Smooth muscle cell (in vitro differentiated cells): ENCODE measurements around the gene RHOJ. TPM values are rescaled to one million over a fixed set of nuclear protein-coding genes. Genes with fewer than 3 reads are reported as not detected.

Source experiments
- DNase-seq: peaks from one replicate; lab custom pipeline; 2025; ENCODE audit not compliant: unreplicated experiment; lab: John Stamatoyannopoulos, UW
- H2AFZ ChIP-seq: fragments of 200-600 bp; sonication (generic); 2 replicates; pipeline ENCODE4 v1.6.0; 2016; ENCODE audit warnings: antibody characterized with exemption, low read depth, mild to moderate bottlenecking
- H3F3A ChIP-seq: fragments of 200-600 bp; sonication (generic); 2 replicates; pipeline ENCODE4 v1.6.0; 2017; ENCODE audit warnings: antibody characterized with exemption, low read depth
- H3K27ac ChIP-seq: fragments of 200-600 bp; sonication (generic); 2 replicates; pipeline ENCODE4 v1.5.1; 2016; ENCODE audit warnings: low read depth, mild to moderate bottlenecking
- H3K27me3 ChIP-seq: fragments of 200-600 bp; sonication (generic); 2 replicates; pipeline ENCODE4 v1.6.1; 2016; ENCODE audit warnings: low read depth, mild to moderate bottlenecking
- H3K36me3 ChIP-seq: fragments of 200-600 bp; sonication (generic); 2 replicates; pipeline ENCODE4 v1.5.1; 2016; ENCODE audit warnings: low read depth
- H3K4me1 ChIP-seq: fragments of 200-600 bp; sonication (generic); 2 replicates; pipeline ENCODE4 v1.5.1; 2016; ENCODE audit warnings: low read depth
- H3K4me2 ChIP-seq: fragments of 200-600 bp; sonication (generic); 2 replicates; pipeline ENCODE4 v1.6.0; 2016; ENCODE audit warnings: mild to moderate bottlenecking
- H3K4me3 ChIP-seq: fragments of 200-600 bp; sonication (generic); 2 replicates; pipeline ENCODE4 v1.5.1; 2016; ENCODE audit warnings: mild to moderate bottlenecking
- H3K79me2 ChIP-seq: fragments of 200-600 bp; sonication (generic); 2 replicates; pipeline ENCODE4 v1.6.0; 2016; ENCODE audit warnings: low read depth, mild to moderate bottlenecking
- H3K9ac ChIP-seq: fragments of 200-600 bp; sonication (generic); 2 replicates; pipeline ENCODE4 v1.6.0; 2016; ENCODE audit warnings: low read depth
- H3K9me3 ChIP-seq: fragments of 200-600 bp; sonication (generic); replicated peaks from 2 replicates; pipeline ENCODE4 v1.5.1; 2016; ENCODE audit warnings: low read depth
- H4K20me1 ChIP-seq: fragments of 200-600 bp; sonication (generic); 2 replicates; pipeline ENCODE4 v1.6.0; 2016; ENCODE audit warnings: low read depth
- CTCF ChIP-seq: fragments of 200-600 bp; sonication (generic); IDR thresholded peaks from 2 replicates; pipeline ENCODE4 v1.5.1; 2017; ENCODE audit warnings: borderline replicate concordance, mild to moderate bottlenecking, antibody characterized with exemption; ENCODE audit not compliant: insufficient read depth, poor library complexity, severe bottlenecking
- WGBS: methylation state at CpG from one replicate; pipeline ENCODE4 v1.1.7; 2016; ENCODE audit warnings: low lambda C conversion rate; 5-methylcytosine and 5-hydroxymethylcytosine counted together
- polyA plus RNA-seq: library from polyadenylated mRNA; unstranded; fragments of >200 nt; fragmentation: Nextera tagmentation; extraction: Ambion mirVana; gene quantifications from 2 replicates; pipeline ENCODE4 v1.2.1, GENCODE V29; 2016
- total RNA-seq: library from RNA; depleted of rRNA; stranded (reverse); fragments of >200 nt; gene quantifications from 2 replicates; pipeline ENCODE4 v1.2.3, GENCODE V29; 2014

Gene RHOJ
- total and polyA plus RNA-seq, 2 experiments from 2014 or later = 3.7 to 4.6 TPM

GRCh38 chr14:63268771-63269170, 64.5 kb downstream of the RHOJ start:
- 98% methylated on average over 5 of the region's 5 CpGs for WGBS
- no peak for DNase-seq
- Histone ChIP-seq H3K9me3 (no peaks in the 10 kb centered on the region), H3K27ac (no peak overlapping the region), H3K9ac (no peak overlapping the region), H3K79me2 (no peaks in the 10 kb centered on the region), H4K20me1 (no peaks in the 10 kb centered on the region), H3K27me3 (no peaks in the 10 kb centered on the region), H3K36me3 (no peaks in the 10 kb centered on the region), H3K4me2 (no peak overlapping the region), H3K4me1 (no peaks in the 10 kb centered on the region), H3F3A (no peaks in the 10 kb centered on the region), H2AFZ (no peak overlapping the region), H3K4me3 (no peak overlapping the region)
- no peak for TF ChIP-seq CTCF

- WGBS = 95% methylated on average over 11 of the region's 11 CpGs
- H3K4me1 ChIP-seq = no peaks in the 10 kb centered on the region
- no peaks in the 10 kb centered on the region for H3F3A ChIP-seq
- H3K79me2 ChIP-seq = no peaks in the 10 kb centered on the region
- no peak overlapping the region for H3K27ac ChIP-seq
- H4K20me1 ChIP-seq = no peaks in the 10 kb centered on the region
- H2AFZ ChIP-seq = no peak overlapping the region
- TF ChIP-seq CTCF = no peak
- H3K27me3 ChIP-seq = no peaks in the 10 kb centered on the region
- no peak overlapping the region for H3K4me3 ChIP-seq
- H3K9me3 ChIP-seq = no peaks in the 10 kb centered on the region
- no peaks in the 10 kb centered on the region for H3K36me3 ChIP-seq
- no peak overlapping the region for H3K4me2 ChIP-seq
- H3K9ac ChIP-seq = no peak overlapping the region
- no peak for DNase-seq
Observed at GRCh38 chr14:63269561-63270225, 65.5 kb downstream of the RHOJ start.

- no peak overlapping the region for H3K4me3 ChIP-seq
- no peaks in the 10 kb centered on the region for H3K36me3 ChIP-seq
- no peak for TF ChIP-seq CTCF
- H2AFZ ChIP-seq = no peak overlapping the region
- no peaks in the 10 kb centered on the region for H3K9me3 ChIP-seq
- no peaks in the 10 kb centered on the region for H3K79me2 ChIP-seq
- H3K9ac ChIP-seq = no peak overlapping the region
- no peaks in the 10 kb centered on the region for H3K4me1 ChIP-seq
- no peaks in the 10 kb centered on the region for H4K20me1 ChIP-seq
- H3K27me3 ChIP-seq = no peaks in the 10 kb centered on the region
- no peak for DNase-seq
- no peaks in the 10 kb centered on the region for H3F3A ChIP-seq
- no peak overlapping the region for H3K4me2 ChIP-seq
- WGBS = 91% methylated on average over 3 of the region's 3 CpGs
- H3K27ac ChIP-seq = no peak overlapping the region
Observed at GRCh38 chr14:63273129-63273528, 68.9 kb downstream of the RHOJ start.
